ENCODE data around the gene KCNE3. TPM values are rescaled to one million over a fixed set of nuclear protein-coding genes. Genes with fewer than 3 reads are reported as not detected.
A peak's percentile ranks its signal among the peaks of the same experiment; 100 is the strongest.

The KCNE3 gene
- total RNA-seq, 6 donors from 2014 or later = 14.3 to 33.3 (median 20.0) TPM

GRCh38 chr11:74459584-74459983 is 7.8 kb downstream of the KCNE3 start:
- Histone ChIP-seq H3K36me3 (peaks cover 0 to 9% (median 0%) of the 10 kb centered on the region in 4 donors), H3K4me1 (peaks cover 6 to 27% (median 21%) of the 10 kb centered on the region in 4 donors), H3K27ac (peak overlapping the region in 3 of 4 donors; percentile 17 to 88 (median 82)), H3K4me3 (peak overlapping the region in 1 of 4 donors; percentile 44), H3K9me3 (no peaks in the 10 kb centered on the region), H3K27me3 (no peaks in the 10 kb centered on the region)
- DNase-seq (no peak), ATAC-seq (ENCODE audit: low FRiP score in 2 of 2) (no peak)
- no peak for TF ChIP-seq POLR2A (IDR thresholded peaks at IDR 0.05)
- 0 to 35% methylated on average over 1 of the region's 1 CpG for WGBS, 2 donors

GRCh38 chr11:74457356-74457755 is 10.0 kb downstream of the KCNE3 start:
- Histone ChIP-seq H3K27me3 (no peaks in the 10 kb centered on the region), H3K4me1 (peaks cover 3 to 27% (median 17%) of the 10 kb centered on the region in 4 donors), H3K9me3 (no peaks in the 10 kb centered on the region), H3K36me3 (peaks cover 0 to 9% (median 0%) of the 10 kb centered on the region in 4 donors), H3K27ac (no peak overlapping the region), H3K4me3 (no peak overlapping the region)
- ATAC-seq (ENCODE audit: low FRiP score in 2 of 2) (no peak), DNase-seq (peak in 1 of 2 donors; percentile 10)
- TF ChIP-seq EP300 (IDR thresholded peaks at IDR 0.05) (no peak), POLR2A (IDR thresholded peaks at IDR 0.05) (no peak), POLR2AphosphoS5 (IDR thresholded peaks at IDR 0.05) (no peak)
- TF ChIP-seq, protein P1, sequence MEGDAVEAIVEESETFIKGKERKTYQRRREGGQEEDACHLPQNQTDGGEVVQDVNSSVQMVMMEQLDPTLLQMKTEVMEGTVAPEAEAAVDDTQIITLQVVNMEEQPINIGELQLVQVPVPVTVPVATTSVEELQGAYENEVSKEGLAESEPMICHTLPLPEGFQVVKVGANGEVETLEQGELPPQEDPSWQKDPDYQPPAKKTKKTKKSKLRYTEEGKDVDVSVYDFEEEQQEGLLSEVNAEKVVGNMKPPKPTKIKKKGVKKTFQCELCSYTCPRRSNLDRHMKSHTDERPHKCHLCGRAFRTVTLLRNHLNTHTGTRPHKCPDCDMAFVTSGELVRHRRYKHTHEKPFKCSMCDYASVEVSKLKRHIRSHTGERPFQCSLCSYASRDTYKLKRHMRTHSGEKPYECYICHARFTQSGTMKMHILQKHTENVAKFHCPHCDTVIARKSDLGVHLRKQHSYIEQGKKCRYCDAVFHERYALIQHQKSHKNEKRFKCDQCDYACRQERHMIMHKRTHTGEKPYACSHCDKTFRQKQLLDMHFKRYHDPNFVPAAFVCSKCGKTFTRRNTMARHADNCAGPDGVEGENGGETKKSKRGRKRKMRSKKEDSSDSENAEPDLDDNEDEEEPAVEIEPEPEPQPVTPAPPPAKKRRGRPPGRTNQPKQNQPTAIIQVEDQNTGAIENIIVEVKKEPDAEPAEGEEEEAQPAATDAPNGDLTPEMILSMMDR (IDR thresholded peaks at IDR 0.05) = no peak
- WGBS, 2 donors = 83 to 91% methylated on average over 5 to 6 of the region's 6 CpGs

DNA sequence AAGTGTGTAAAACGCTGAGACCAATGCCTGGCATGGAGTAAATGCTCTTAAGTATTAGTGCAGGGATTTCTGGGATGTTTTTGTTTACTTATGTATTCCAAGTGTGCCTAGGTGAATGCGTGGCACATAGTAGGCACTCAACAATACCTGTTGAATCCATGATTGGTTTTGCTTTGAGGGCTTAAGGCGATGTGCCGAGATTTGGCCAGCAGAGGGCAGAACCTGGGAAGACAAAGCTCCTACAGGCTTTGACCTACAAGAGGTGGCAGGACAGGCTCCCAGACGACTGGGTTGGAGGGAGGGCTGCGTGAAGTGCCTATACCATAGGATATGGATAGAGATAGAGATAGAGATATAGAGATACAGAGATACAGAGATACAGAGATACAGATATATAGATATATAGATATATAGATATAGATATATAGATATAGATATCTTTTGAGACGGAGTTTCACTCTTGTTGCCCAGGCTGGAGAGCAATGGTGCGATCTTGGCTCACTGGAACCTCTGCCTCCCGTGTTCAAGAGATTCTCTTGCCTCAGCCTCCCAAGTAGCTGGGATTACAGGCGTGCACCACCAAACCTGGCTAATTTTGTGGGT is 13.9 kb downstream of the KCNE3 start:
- ATAC-seq (ENCODE audit: low FRiP score in 2 of 2) (peak; percentile 77 to 80), DNase-seq (peak in 1 of 2 donors; percentile 76)
- 36 to 41% methylated on average over 10 of the region's 10 CpGs for WGBS, 2 donors
- peaks cover 0 to 9% (median 0%) of the 10 kb centered on the region in 4 donors for H3K36me3 ChIP-seq
- H3K4me1 ChIP-seq = peaks cover 0 to 9% (median 5%) of the 10 kb centered on the region in 4 donors
- no peak overlapping the region for H3K27ac ChIP-seq
- H3K4me3 ChIP-seq = no peak overlapping the region
- TF ChIP-seq, protein P1 (IDR thresholded peaks at IDR 0.05) = peak; percentile 59 to 84 (median 76)
- no peak for TF ChIP-seq POLR2A (IDR thresholded peaks at IDR 0.05)
- H3K9me3 ChIP-seq = no peaks in the 10 kb centered on the region
- no peaks in the 10 kb centered on the region for H3K27me3 ChIP-seq

- 61 to 66% methylated on average over 3 of the region's 3 CpGs for WGBS, 2 donors
These were observed 15.0 kb downstream of the KCNE3 start for GRCh38 chr11:74452366-74452765.

DNA sequence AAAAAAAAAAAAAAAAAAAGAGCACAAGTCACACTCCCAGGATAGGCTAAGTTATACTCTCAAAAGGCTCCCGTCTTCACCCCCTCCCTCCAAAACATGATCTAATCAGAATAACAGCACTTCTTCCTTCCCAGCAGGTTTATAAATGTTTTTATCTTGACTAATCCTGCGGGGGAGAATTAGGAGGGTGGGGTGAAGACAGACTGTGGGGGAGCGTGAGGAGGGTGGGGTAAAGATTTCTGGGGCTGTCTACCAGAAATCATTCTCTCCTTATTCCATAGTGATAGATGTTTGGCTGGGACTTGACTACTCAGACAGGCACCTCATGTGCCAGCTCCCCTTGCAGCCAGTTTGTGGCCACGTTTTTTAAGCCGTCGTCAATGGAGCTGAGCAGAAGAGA is 17.0 kb downstream of the KCNE3 start:
- ATAC-seq (ENCODE audit: low FRiP score in 2 of 2) (no peak), DNase-seq (no peak)
- Histone ChIP-seq H3K27ac (no peak overlapping the region), H3K4me3 (no peak overlapping the region), H3K36me3 (no peaks in the 10 kb centered on the region), H3K27me3 (no peaks in the 10 kb centered on the region), H3K4me1 (peaks cover 0 to 9% (median 2%) of the 10 kb centered on the region in 4 donors), H3K9me3 (no peaks in the 10 kb centered on the region)
- 75 to 78% methylated on average over 6 of the region's 6 CpGs for WGBS, 2 donors
- no peak for TF ChIP-seq POLR2A (IDR thresholded peaks at IDR 0.05)
- TF ChIP-seq EP300 (IDR thresholded peaks at IDR 0.05) = no peak
- no peak for TF ChIP-seq POLR2AphosphoS5 (IDR thresholded peaks at IDR 0.05)
- TF ChIP-seq, protein P1 (IDR thresholded peaks at IDR 0.05) = no peak

More at GRCh38 chr11:74452366-74452765, 15.0 kb downstream of the KCNE3 start:
- H3K9me3 ChIP-seq = no peaks in the 10 kb centered on the region
- peaks cover 0 to 9% (median 2%) of the 10 kb centered on the region in 4 donors for H3K4me1 ChIP-seq
- peaks cover 0 to 9% (median 0%) of the 10 kb centered on the region in 4 donors for H3K36me3 ChIP-seq
- ATAC-seq (ENCODE audit: low FRiP score in 2 of 2) (no peak), DNase-seq (no peak)
- H3K4me3 ChIP-seq = no peak overlapping the region
- no peaks in the 10 kb centered on the region for H3K27me3 ChIP-seq
- no peak overlapping the region for H3K27ac ChIP-seq
- TF ChIP-seq POLR2AphosphoS5 (IDR thresholded peaks at IDR 0.05) = no peak
- TF ChIP-seq POLR2A (IDR thresholded peaks at IDR 0.05) = no peak
- no peak for TF ChIP-seq EP300 (IDR thresholded peaks at IDR 0.05)
- TF ChIP-seq, protein P1 (IDR thresholded peaks at IDR 0.05) = no peak
